Jurkat, Clone E6-1 (cell line): ENCODE results near the gene CCER1.
A peak's percentile ranks its signal among the peaks of the same experiment; 100 is the strongest.

Experiments
- DNase-seq: peaks from one replicate; pipeline ENCODE4 v3.0.0-alpha.2; 2011; ENCODE audit warnings: low read depth, low spot score
- H3K4me3 ChIP-seq: 2 replicates; pipeline ENCODE4 v1.5.1; 2011; ENCODE audit warnings: mild to moderate bottlenecking, low read length, control low read depth, moderate library complexity

CCER1 gene

DNA sequence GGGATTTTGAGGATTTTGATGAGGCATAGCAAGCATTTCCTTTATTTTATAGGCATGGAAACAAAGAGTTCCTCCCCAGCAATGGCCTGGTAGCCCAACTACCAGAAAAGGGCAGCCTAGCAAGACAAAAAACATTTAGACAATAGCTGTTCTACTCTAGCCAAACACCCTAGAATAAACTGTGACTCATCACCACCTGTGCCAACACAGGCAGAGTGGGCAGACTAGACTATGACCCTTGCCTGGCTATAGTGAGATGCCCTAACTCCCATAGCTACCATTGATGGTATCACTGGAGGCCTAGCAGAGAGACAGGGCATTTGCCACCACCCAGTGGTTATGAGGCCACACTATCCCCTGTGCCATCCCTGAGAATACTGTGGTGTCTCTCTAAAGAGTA lies 15.5 kb upstream of the CCER1 start:
- no peak for DNase-seq
- no peak overlapping the region for H3K4me3 ChIP-seq

DNA sequence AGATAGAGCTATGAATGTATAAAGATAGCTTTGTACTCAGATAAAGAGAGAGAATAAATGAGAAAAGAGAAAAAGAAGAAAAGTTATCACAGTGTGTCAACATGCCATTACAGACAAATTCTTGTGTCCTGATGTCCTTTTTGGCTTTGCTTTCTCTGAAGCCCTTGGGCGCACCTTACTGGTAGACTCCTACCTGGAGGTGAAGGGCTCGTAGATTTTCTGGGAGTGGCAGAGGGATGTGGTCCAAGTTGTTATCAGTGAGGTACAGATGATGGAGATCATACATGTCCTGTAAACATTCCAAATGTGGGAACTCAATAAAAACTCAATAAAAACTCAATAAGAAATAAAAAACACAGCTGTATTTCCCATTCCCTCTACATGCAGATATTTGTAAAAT lies 14.9 kb upstream of the CCER1 start:
- no peak for DNase-seq
- H3K4me3 ChIP-seq, result no peak overlapping the region

GRCh38 chr12:90969346-90969745 lies 14.4 kb upstream of the CCER1 start:
- no peak for DNase-seq
- H3K4me3 ChIP-seq, result no peak overlapping the region

GRCh38 chr12:90965204-90965603 lies 10.2 kb upstream of the CCER1 start:
- H3K4me3 ChIP-seq, result no peak overlapping the region
- DNase-seq, result no peak

- no peak for DNase-seq
- H3K4me3 ChIP-seq, result no peak overlapping the region
Observed at GRCh38 chr12:90964616-90965015, 9.6 kb upstream of the CCER1 start.

DNA sequence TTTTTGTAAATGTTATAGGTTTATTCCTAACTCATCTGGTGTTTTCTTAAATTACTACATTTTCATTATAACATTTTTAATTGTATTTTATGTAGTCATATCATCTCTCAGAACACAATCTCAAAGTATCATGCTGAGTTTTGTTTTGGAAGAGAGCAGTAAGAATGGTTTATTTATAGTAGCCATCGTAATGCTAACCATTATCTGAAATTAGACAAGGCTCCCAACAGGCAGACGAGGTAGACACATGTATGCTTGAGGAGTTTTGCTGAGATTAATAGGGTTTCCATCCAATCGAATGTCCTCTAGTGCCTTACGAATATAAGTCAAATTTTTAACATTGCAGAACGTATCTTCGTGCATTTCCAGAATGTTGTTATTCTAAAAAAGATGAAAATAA lies 9.0 kb upstream of the CCER1 start:
- no peak overlapping the region for H3K4me3 ChIP-seq
- no peak for DNase-seq

GRCh38 chr12:90961154-90961553 lies 6.2 kb upstream of the CCER1 start:
- DNase-seq, result no peak
- no peak overlapping the region for H3K4me3 ChIP-seq

- peak; percentile 32 for DNase-seq
- H3K4me3 ChIP-seq, result no peak overlapping the region
Observed at GRCh38 chr12:90959538-90960139, 4.7 kb upstream of the CCER1 start.

- H3K4me3 ChIP-seq, result no peak overlapping the region
- DNase-seq, result no peak
Observed at GRCh38 chr12:90959032-90959431, 4.1 kb upstream of the CCER1 start.

DNA sequence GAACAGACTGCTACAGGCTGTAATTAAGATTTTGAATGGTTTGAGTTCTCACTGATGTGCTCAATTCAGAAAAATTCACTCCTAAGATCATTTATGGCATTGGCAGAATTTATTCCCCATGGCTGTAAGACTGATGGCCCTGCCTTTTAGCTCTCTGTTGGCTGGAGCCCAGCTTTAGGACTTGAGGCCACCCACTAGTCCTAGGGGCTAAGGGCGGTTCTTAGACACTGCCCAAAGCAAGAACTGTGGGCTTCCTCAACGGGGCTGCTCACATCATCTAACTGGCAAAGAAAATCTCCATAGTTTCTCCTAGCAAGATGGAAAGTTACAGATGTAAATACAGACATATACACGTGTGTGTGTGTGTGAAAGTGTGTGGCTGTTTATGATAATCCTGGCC lies 3.4 kb upstream of the CCER1 start:
- no peak for DNase-seq

DNA sequence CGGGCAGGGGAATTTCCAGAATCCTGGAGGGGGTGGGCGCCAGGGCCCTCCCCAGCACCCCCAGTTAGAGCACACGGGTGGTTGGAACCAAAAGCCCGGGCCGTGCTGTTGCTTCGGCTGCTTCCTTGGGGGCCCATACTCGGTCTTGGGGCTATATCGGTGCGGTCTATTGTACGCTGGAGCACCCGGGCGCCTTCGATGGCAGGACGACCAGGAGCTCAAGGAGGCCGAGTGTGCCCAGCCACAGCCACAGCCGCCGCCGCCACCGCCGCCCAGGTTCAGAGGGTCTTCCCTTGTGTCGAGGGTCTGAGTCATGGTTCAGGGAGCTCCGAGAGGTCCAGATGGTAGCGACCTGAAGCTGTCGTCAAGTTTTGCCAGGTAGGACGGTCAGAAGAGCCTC lies 548 bp downstream of the CCER1 start:
- no peak overlapping the region for H3K4me3 ChIP-seq
- no peak for DNase-seq

More for the DNA sequence above, 3.4 kb upstream of the CCER1 start:
- no peak overlapping the region for H3K4me3 ChIP-seq

DNA sequence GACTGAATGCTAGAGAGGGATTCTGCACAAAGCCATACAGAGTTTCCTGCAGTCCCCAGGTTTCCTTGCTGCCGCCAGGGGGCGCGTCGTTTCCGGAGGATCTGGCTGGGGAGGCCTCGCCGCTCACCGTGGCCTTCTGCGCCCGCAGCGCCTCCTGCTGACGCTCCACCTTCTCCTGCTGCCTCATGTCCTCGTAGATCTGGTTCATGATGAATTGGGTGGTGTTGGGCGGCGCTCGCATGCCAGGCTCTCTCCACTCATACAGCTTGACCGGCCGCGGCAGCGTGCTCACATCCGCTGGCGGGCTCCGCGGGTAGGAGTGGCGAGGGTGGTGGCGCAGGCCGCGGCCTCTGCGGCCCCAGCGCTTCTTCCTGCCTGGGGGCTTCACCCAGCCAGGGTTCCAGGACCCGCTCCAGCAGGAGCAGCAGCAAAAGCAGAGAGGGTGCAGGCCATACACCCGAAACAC lies 987 bp downstream of the CCER1 start:
- H3K4me3 ChIP-seq, result no peak overlapping the region
- DNase-seq, result peak; percentile 70

DNA sequence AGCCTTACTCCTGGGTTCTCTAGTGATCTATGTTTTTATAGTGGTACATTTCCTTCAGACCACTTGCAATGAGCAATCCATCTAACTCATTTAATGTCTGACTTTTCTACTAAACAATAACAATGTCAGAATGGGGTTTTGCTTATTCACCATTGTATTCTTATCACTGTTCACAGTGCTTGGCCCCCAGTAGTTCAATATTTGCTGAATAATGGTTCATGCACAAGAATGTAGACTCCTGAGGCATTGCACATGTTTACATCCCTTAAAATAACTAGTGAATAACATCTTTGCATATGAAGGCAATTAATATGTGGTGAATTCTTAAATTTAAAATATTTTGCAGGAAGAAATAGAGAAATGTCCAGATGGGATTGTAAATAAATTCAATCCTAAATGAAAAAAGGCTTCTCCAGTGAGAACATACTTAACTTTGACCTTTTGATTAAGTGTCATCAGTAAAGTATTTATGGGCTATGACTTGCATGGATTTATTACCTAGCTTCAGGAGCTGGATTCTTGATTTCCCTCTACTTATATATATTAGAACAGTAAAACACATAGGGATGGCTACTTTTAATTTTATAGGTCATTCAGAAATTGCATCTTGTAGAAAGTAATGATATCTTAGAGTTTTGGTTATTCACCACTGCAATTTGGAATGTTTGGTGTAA lies 3.4 kb downstream of the CCER1 start:
- no peak for DNase-seq
- H3K4me3 ChIP-seq, result no peak overlapping the region

- no peak overlapping the region for H3K4me3 ChIP-seq
- DNase-seq, result no peak
Observed at GRCh38 chr12:90947869-90948268, 7.1 kb downstream of the CCER1 start.

- peak; percentile 28 for DNase-seq
- H3K4me3 ChIP-seq, result no peak overlapping the region
Observed at GRCh38 chr12:90945070-90945649, 9.8 kb downstream of the CCER1 start.

DNA sequence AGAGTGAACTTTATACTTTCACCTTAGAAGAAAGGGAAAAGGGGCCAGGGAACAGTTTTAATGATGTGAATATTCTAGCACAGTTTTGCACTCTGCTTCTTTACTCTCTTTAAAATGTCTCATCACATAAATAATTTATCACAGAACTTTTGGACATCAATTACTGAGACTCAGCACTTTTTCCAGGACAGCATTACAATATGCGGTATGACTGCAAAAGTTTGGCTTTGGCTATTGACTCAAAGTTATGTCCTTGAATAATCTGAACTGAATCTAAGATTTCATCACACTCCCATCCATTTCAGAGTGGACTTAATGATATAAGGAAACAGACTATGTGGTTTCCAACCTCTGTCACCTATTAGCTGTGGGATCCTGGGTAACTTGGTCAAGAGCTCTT lies 11.7 kb downstream of the CCER1 start:
- no peak overlapping the region for H3K4me3 ChIP-seq
- DNase-seq, result no peak

DNA sequence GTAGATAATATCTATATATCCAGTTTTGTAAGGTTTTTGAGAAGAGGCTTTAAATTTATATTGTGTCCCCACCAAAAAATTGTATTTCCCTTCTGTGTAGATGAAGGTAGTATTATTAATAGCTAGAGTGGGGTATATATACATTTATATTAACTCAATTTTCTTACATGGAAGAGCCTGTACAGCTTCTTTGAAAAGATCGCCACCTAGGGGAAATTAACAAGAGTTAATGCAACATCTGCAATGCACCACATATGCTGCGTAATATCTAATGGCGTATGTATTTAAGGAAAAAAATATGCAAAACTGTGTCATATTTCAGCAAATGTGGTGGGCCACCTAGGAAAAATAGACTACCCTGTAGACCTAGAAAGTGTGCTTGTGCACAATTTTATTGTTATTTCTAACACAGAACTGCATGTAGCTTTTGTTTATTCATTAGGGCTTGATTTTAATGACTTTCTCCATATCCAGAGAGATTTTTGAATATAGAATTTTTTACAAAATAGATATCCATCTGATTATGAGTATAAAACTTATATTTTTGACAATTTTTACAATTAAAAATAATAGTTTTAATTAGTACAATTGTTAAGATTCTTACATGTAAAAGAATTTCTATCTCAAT lies 14.0 kb downstream of the CCER1 start:
- DNase-seq, result peak; percentile 51

DNA sequence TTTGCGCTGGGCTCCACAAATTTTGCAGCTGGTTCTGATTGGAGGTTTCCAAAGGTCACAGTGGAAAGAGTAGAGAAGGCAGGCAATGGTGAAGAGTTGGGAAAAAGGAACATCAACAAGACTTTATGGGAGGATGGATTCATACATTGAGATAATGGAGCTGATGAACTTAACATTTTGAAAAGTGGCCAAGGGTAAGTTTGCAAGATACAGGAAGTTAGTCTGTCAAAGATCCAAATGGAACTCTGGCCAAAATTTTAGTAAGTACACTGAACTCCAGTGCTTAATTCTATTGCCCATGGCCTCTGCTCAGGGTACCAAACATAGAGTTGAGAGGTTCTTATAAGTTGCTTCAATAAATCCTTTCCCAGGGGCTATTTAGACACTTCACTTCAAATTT lies 15.6 kb downstream of the CCER1 start:
- no peak for DNase-seq
- no peak overlapping the region for H3K4me3 ChIP-seq

More for the DNA sequence above, 14.0 kb downstream of the CCER1 start:
- H3K4me3 ChIP-seq, result no peak overlapping the region

DNA sequence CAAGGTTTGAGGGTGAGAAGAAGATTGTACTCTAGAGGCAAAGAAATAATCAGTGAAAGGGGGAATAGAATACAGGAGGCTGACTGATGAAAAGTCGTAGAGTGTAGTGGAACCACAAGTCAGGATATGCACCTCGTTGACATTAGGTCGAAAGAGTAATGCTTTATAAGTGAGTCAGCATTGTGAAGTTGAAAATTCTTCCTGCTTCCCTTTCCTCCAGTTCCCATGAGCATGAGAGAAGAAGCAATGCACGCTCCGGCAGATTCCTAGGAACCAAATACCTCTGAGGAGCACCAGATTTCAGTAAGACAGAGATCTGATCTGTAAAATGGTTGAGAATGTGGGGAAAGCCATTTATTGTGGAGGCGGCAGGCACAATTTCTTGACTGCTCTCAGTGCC lies 16.5 kb downstream of the CCER1 start:
- no peak for DNase-seq
- no peak overlapping the region for H3K4me3 ChIP-seq

DNA sequence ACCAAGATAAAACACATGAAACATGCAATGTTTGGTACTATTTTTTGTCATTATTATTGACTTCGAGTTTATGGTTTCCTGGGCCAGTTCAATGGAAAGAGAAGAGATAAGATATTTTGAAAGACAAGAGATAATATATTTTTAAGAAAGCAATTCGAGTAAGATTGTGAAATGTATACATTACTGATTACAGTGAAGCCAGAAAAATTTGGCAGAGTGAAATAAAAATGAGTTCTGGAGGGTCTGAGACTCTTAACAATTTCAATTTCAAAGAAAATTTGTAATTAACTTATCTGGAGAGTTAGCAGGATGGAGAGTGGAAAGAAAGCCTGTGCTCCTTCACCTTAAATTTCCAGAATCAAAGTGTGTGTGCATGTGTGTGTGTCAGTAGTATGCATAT lies 17.3 kb downstream of the CCER1 start:
- H3K4me3 ChIP-seq, result no peak overlapping the region
- DNase-seq, result no peak
